Right atrium auricular region (tissue), 2 donors: Measurements from ENCODE around the gene CDYL2. TPM values are rescaled to one million over a fixed set of nuclear protein-coding genes. Genes with fewer than 3 reads are reported as not detected.

ENCODE experiments used
- DNase-seq: peaks from one replicate; pipeline ENCODE4 v3.0.0-alpha.2; 2019; ENCODE audit warnings: low spot score
- H3K27ac ChIP-seq, 2 donors: fragments of 200-600 bp; sonication (generic); 1 replicate in 1 of 2; 2 replicates in 1 of 2; pipeline ENCODE4 v1.5.1; 2016 to 2019
- H3K27me3 ChIP-seq, 2 donors: fragments of 200-600 bp; sonication (generic); one replicate each; pipeline versions ENCODE4 v1.5.1 to v1.6.0; 2017 to 2019
- H3K36me3 ChIP-seq: fragments of 200-600 bp; sonication (generic); one replicate; pipeline ENCODE4 v1.5.1; 2016
- H3K4me1 ChIP-seq, 2 donors: fragments of 200-600 bp; sonication (generic); one replicate each; pipeline versions ENCODE4 v1.5.1 to v1.6.0; 2017 to 2019
- H3K4me3 ChIP-seq, 2 donors: fragments of 200-600 bp; sonication (generic); 1 replicate in 1 of 2; 2 replicates in 1 of 2; pipeline ENCODE4 v1.5.1; 2017 to 2019; ENCODE audit warnings: mild to moderate bottlenecking in 1 of 2, moderate library complexity in 1 of 2
- H3K9me3 ChIP-seq, 2 donors: fragments of 200-600 bp; sonication (generic); one replicate each; pipeline ENCODE4 v1.5.1; 2019
- CTCF ChIP-seq, 2 donors: fragments of 200-600 bp; sonication (generic); IDR thresholded peaks; one replicate each; pipeline ENCODE4 v1.5.1; 2019; ENCODE audit warnings: antibody characterized with exemption in 2 of 2
- total RNA-seq, 2 donors: library from RNA; depleted of rRNA; stranded (reverse); fragments of >200 nt; gene quantifications; one replicate each; pipeline ENCODE4 v1.1.0, GENCODE V29; 2016

Gene CDYL2
- total RNA-seq, 2 donors from 2014 or later = 1.4 to 2.9 TPM

GRCh38 chr16:80573700-80574120 is 230.7 kb downstream of the CDYL2 start:
- no peaks in the 10 kb centered on the region for H3K27me3 ChIP-seq
- H3K27ac ChIP-seq = no peak overlapping the region
- DNase-seq = no peak
- H3K9me3 ChIP-seq = no peaks in the 10 kb centered on the region
- no peak for TF ChIP-seq CTCF (IDR thresholded peaks at IDR 0.05)
- H3K4me3 ChIP-seq = no peak overlapping the region
- H3K4me1 ChIP-seq = no peaks in the 10 kb centered on the region
- H3K36me3 ChIP-seq = no peaks in the 10 kb centered on the region

DNA sequence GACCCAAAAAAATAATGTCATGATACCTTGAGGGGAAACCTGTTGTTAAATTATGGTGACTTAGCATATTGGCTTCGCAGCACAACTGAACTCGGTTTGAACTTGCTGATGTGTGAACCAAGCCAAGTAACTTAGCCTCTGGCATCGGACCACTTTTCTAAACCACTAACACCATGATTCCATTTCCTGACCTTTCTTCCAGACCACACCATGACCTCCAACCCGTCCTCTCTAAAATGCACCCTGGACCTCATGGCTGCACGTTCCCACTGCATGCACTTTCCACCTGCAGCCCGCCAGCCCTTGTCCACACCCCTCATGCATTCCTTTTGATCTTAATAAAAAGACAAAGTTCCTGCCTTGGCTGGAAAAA is 234.3 kb downstream of the CDYL2 start:
- no peak overlapping the region for H3K4me3 ChIP-seq
- no peaks in the 10 kb centered on the region for H3K9me3 ChIP-seq
- no peaks in the 10 kb centered on the region for H3K4me1 ChIP-seq
- H3K36me3 ChIP-seq = no peaks in the 10 kb centered on the region
- no peak for DNase-seq
- H3K27ac ChIP-seq = no peak overlapping the region
- H3K27me3 ChIP-seq = no peaks in the 10 kb centered on the region
- TF ChIP-seq CTCF (IDR thresholded peaks at IDR 0.05) = no peak

DNA sequence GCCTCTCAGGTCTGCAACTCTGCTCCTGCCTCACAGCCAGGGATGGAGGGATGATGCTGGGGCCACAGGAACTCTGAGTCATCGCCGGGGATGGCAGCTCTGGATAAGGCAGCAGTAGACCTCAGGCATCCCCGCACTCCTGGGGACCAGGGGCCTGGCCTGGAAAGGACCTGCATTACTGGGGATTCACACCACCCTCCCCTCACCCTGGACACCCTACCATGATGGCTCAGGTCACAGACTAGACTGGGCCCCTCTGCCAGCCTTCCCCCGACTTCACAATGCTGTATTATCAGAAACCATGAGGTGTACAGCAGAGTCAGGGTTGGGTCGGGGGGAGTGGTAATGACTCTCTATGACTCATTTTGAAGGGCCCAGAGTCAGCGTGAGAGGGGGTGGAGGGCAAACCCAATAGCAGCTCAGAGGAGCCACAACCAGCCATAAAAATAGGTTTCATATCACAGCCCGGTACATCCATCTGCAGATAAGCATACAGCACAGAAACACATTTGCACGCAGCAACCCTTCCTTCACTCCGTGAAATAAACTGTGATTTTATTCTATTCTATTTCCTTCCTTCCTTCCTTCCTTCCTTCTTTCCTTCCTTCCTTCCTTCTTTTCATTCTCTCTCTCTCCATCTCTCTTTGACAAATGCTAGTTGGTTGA is 234.8 kb downstream of the CDYL2 start:
- no peak for TF ChIP-seq CTCF (IDR thresholded peaks at IDR 0.05)
- no peak for DNase-seq
- no peak overlapping the region for H3K4me3 ChIP-seq
- no peaks in the 10 kb centered on the region for H3K36me3 ChIP-seq
- H3K27me3 ChIP-seq = no peaks in the 10 kb centered on the region
- no peak overlapping the region for H3K27ac ChIP-seq
- H3K9me3 ChIP-seq = no peaks in the 10 kb centered on the region
- H3K4me1 ChIP-seq = no peaks in the 10 kb centered on the region

GRCh38 chr16:80564394-80564793 is 240.0 kb downstream of the CDYL2 start:
- Histone ChIP-seq H3K27me3 (no peaks in the 10 kb centered on the region), H3K9me3 (no peaks in the 10 kb centered on the region), H3K36me3 (no peaks in the 10 kb centered on the region), H3K4me3 (no peak overlapping the region), H3K4me1 (no peaks in the 10 kb centered on the region), H3K27ac (no peak overlapping the region)
- no peak for TF ChIP-seq CTCF (IDR thresholded peaks at IDR 0.05)
- DNase-seq = no peak

GRCh38 chr16:80563066-80563465 is 241.3 kb downstream of the CDYL2 start:
- Histone ChIP-seq H3K9me3 (no peaks in the 10 kb centered on the region), H3K36me3 (no peaks in the 10 kb centered on the region), H3K4me3 (no peak overlapping the region), H3K27me3 (no peaks in the 10 kb centered on the region), H3K27ac (no peak overlapping the region), H3K4me1 (no peaks in the 10 kb centered on the region)
- DNase-seq = no peak
- TF ChIP-seq CTCF (IDR thresholded peaks at IDR 0.05) = no peak

DNA sequence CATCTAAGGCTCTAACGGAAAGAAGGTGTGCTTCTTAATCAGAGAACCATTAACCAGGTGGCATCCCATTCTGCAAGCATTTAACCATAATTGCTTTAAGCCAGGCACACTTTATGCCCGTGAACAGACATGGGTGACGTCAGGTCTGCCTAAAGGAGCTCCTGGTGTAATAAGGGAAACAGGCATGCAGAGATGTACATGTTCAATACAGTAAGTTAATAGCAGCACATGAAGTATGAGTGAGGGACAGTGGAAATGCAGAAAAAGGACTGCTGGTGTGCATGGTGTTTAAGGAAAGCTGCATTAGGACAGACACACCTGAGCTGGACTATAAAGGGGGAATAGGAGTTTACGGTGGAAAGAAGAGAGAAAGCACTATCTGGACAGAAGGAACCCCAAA is 245.0 kb downstream of the CDYL2 start:
- Histone ChIP-seq H3K27ac (no peak overlapping the region), H3K9me3 (no peaks in the 10 kb centered on the region), H3K36me3 (no peaks in the 10 kb centered on the region), H3K27me3 (no peaks in the 10 kb centered on the region), H3K4me1 (no peaks in the 10 kb centered on the region), H3K4me3 (no peak overlapping the region)
- no peak for TF ChIP-seq CTCF (IDR thresholded peaks at IDR 0.05)
- no peak for DNase-seq
